Endothelial cell of umbilical vein (primary cell): ENCODE measurements around the gene CLDN14. TPM values are rescaled to one million over a fixed set of nuclear protein-coding genes. Genes with fewer than 3 reads are reported as not detected.
A peak's percentile ranks its signal among the peaks of the same experiment; 100 is the strongest.

ENCODE experiments used
- BruUV-seq: library from RNA; stranded (reverse); fragments of 400-500 nt; replicated peaks from 2 replicates; lab custom pipeline; 2021; lab: Mats Ljungman, UMichigan
- CTCF ChIA-PET: fragments of 300-600, 350-600 bp; sonication (Branson Sonifier 250); formaldehyde crosslinking; loops from one replicate; lab custom pipeline; 2021; ENCODE audit warnings: antibody characterized with exemption, inconsistent platforms; lab: Charles Lee
- POLR2A ChIA-PET: fragments of 300-600, 350-600 bp; sonication (Branson Sonifier 250); formaldehyde crosslinking; loops from one replicate; lab custom pipeline; 2021; ENCODE audit warnings: antibody characterized with exemption, inconsistent platforms; lab: Charles Lee
- DNase-seq: peaks from one replicate; pipeline ENCODE4 v3.0.0-alpha.2; 2011; ENCODE audit warnings: low read depth, low spot score
- FAIRE-seq: peaks from 2 replicates; lab custom pipeline; 2011; peaks lifted over from hg19 to GRCh38; lab: Jason Lieb, UNC
- H2AFZ ChIP-seq: 2 replicates; pipeline ENCODE4 v1.6.0; 2012; ENCODE audit warnings: low read depth, low read length, control low read depth, inconsistent platforms
- H3K27ac ChIP-seq: 2 replicates; pipeline ENCODE4 v1.5.1; 2011; ENCODE audit warnings: low read depth, mild to moderate bottlenecking, control low read depth, low read length, moderate library complexity; ENCODE audit not compliant: insufficient read depth
- H3K27me3 ChIP-seq, 2 experiments: 2 replicates each; pipeline versions ENCODE4 v1.6.0 to v1.6.1; 2011; ENCODE audit warnings: low read length in 2 of 2, mixed read lengths in 1 of 2; ENCODE audit not compliant: control insufficient read depth in 2 of 2, insufficient read depth in 2 of 2
- H3K36me3 ChIP-seq, 2 experiments: 2 replicates in 1 of 2; 3 replicates in 1 of 2; pipeline ENCODE4 v1.5.1; 2011; ENCODE audit warnings: low read length in 2 of 2, mild to moderate bottlenecking in 1 of 2, moderate library complexity in 1 of 2; ENCODE audit not compliant: control insufficient read depth in 2 of 2, insufficient read depth in 2 of 2; ENCODE audit errors: extremely low read depth in 1 of 2
- H3K4me1 ChIP-seq: 3 replicates; pipeline ENCODE4 v1.5.1; 2011; ENCODE audit warnings: mild to moderate bottlenecking, low read length; ENCODE audit not compliant: control insufficient read depth, insufficient read depth; ENCODE audit errors: extremely low read depth
- H3K4me2 ChIP-seq: 2 replicates; pipeline ENCODE4 v1.6.1; 2011; ENCODE audit warnings: low read length, control low read depth, mixed read lengths; ENCODE audit not compliant: insufficient read depth
- H3K4me3 ChIP-seq, 3 experiments: fragments of 200-600 bp in 1 of 3; sonication (generic), shearing (Covaris generic) in 1 of 3; replicated peaks in 1 of 3; 2 replicates each; pipeline ENCODE4 v1.5.1; 2011 to 2016; ENCODE audit warnings: control low read depth in 3 of 3, low read length in 3 of 3, mild to moderate bottlenecking in 2 of 3, inconsistent platforms in 1 of 3, low read depth in 1 of 3, moderate library complexity in 1 of 3; ENCODE audit not compliant: insufficient read depth in 1 of 3
- H3K79me2 ChIP-seq: 2 replicates; pipeline ENCODE4 v1.6.0; 2012; ENCODE audit warnings: low read length, inconsistent platforms; ENCODE audit not compliant: control insufficient read depth, insufficient read depth
- H3K9ac ChIP-seq: replicated peaks from 2 replicates; pipeline ENCODE3; 2011; ENCODE audit warnings: low read length, control low read depth; ENCODE audit not compliant: insufficient read depth; ENCODE audit errors: extremely low read depth
- H3K9me1 ChIP-seq: replicated peaks from 3 replicates; pipeline ENCODE4 v1.6.0; 2011; ENCODE audit warnings: mild to moderate bottlenecking, low read length; ENCODE audit not compliant: control insufficient read depth, insufficient read depth; ENCODE audit errors: extremely low read depth
- H3K9me3 ChIP-seq: replicated peaks from 2 replicates; pipeline ENCODE4 v1.5.1; 2012; ENCODE audit warnings: low read length, inconsistent platforms; ENCODE audit not compliant: control insufficient read depth, insufficient read depth
- H4K20me1 ChIP-seq: replicated peaks from 2 replicates; pipeline ENCODE3; 2011; ENCODE audit warnings: mild to moderate bottlenecking, low read length; ENCODE audit not compliant: control insufficient read depth, insufficient read depth; ENCODE audit errors: extremely low read depth
- CTCF ChIP-seq, 2 donors: IDR thresholded peaks; 1 replicate in 1 of 2; 2 replicates in 1 of 2; pipeline ENCODE4 v1.5.1; 2011; ENCODE audit warnings: low read length in 2 of 2, mild to moderate bottlenecking in 2 of 2, moderate library complexity in 2 of 2, control low read depth in 1 of 2, inconsistent platforms in 1 of 2, low read depth in 1 of 2; ENCODE audit not compliant: insufficient read depth in 1 of 2; ENCODE audit errors: extremely low read depth in 1 of 2
- EZH2 ChIP-seq: IDR thresholded peaks from 2 replicates; pipeline ENCODE4 v1.6.1; 2012; ENCODE audit warnings: borderline replicate concordance, low read depth, mild to moderate bottlenecking, moderate library complexity, low read length, inconsistent platforms; ENCODE audit not compliant: severe bottlenecking
- FOS ChIP-seq: IDR thresholded peaks from 2 replicates; pipeline ENCODE4 v1.6.1; 2011; ENCODE audit warnings: mild to moderate bottlenecking, low read length, moderate library complexity, borderline replicate concordance; ENCODE audit not compliant: insufficient read depth
- GATA2 ChIP-seq: IDR thresholded peaks from 2 replicates; pipeline ENCODE4 v1.7.0; 2011; ENCODE audit warnings: low read depth, mild to moderate bottlenecking, moderate library complexity, mixed read lengths, low read length; ENCODE audit not compliant: insufficient read length, insufficient read depth
- JUN ChIP-seq: IDR thresholded peaks from 2 replicates; pipeline ENCODE4 v1.6.1; 2011; ENCODE audit warnings: borderline replicate concordance, low read depth; ENCODE audit not compliant: insufficient read length, insufficient read depth
- MAX ChIP-seq: IDR thresholded peaks from 2 replicates; pipeline ENCODE4 v1.6.1; 2011; ENCODE audit not compliant: insufficient read depth, insufficient read length
- MYC ChIP-seq: IDR thresholded peaks from one replicate; pipeline ENCODE4 v1.6.1; 2011; ENCODE audit warnings: mild to moderate bottlenecking, low read depth, low read length
- POLR2A ChIP-seq: IDR thresholded peaks from 2 replicates; pipeline ENCODE4 v1.6.1; 2012; ENCODE audit warnings: low read depth, mild to moderate bottlenecking, control low read depth, low read length
- POLR2AphosphoS5 ChIP-seq: IDR thresholded peaks from 2 replicates; pipeline ENCODE4 v1.6.1; 2012; ENCODE audit warnings: low read depth, mild to moderate bottlenecking, control low read depth, low read length, moderate library complexity; ENCODE audit not compliant: insufficient read depth
- dilution Hi-C: fragments of 300-500 bp; cut with MboI; formaldehyde crosslinking; loops from one replicate; pipeline ENCODE4 v1.15.0; 2019; ENCODE audit warnings: low sequenced_read_pairs; ENCODE audit not compliant: extremely low pct_ligation_motif_present
- intact Hi-C: fragments of 100-400 bp; cut with micrococcal nuclease; formaldehyde crosslinking; loops from one replicate; pipeline ENCODE4 v1.10.0; 2022
- polyA plus RNA-seq, 4 experiments: library from polyadenylated mRNA; depleted of rRNA in 3 of 4; stranded (reverse) in 3 of 4; unstranded in 1 of 4; fragments of >200 nt; gene quantifications; 2 replicates each; pipeline versions ENCODE4 v1.2.1 to v1.2.3, GENCODE V29; 2011 to 2012; ENCODE audit warnings: missing spikeins in 1 of 4
- total RNA-seq: library from RNA; stranded (reverse); gene quantifications from 2 replicates; pipeline ENCODE4 v1.2.3, GENCODE V29; 2021

CLDN14 gene
- total and polyA plus RNA-seq, 2 donors (not counting 3 experiments of a cell fraction or from before 2014, with no cell fraction given), result 1.0 to 2.5 TPM

- Histone ChIP-seq H3K4me1 (peaks cover 20% of the 10 kb centered on the region), H4K20me1 (no peaks in the 10 kb centered on the region), H3K36me3 (no peaks in the 10 kb centered on the region), H2AFZ (no peak overlapping the region), H3K9ac (no peak overlapping the region), H3K27me3 (no peaks in the 10 kb centered on the region), H3K9me1 (no peaks in the 10 kb centered on the region), H3K4me2 (no peak overlapping the region), H3K27ac (no peak overlapping the region), H3K9me3 (no peaks in the 10 kb centered on the region), H3K79me2 (no peaks in the 10 kb centered on the region), H3K4me3 (no peak overlapping the region)
- no TSS peak for BruUV-seq
- TF ChIP-seq GATA2, result peak; percentile 58
- TF ChIP-seq MYC, result no peak
- peak; percentile 38 for TF ChIP-seq MAX
- CTCF ChIA-PET, result interaction anchor here (0.8 to 2.1 kb wide), 6 partner anchors 9 to 415 kb away, joined by 3 to 6 read pairs (median 4); no protein-coding TSS in a partner anchor
- DNase-seq (peak; percentile 78), FAIRE-seq (no peak)
- POLR2A ChIA-PET, result no interaction called here
- intact Hi-C loops, result no loop called here
- dilution Hi-C loops, result no loop called here
Measured at GRCh38 chr21:36511484-36512220, 31.7 kb upstream of the CLDN14 start.

- intact Hi-C loops, result no loop called here
- TF ChIP-seq MAX (no peak), EZH2 (no peak), POLR2A (no peak), CTCF (IDR thresholded peaks at IDR 0.05; ENCODE audit: extremely low read depth in 1 of 2, insufficient read depth in 1 of 2, low read depth in 1 of 2, low read length in 2 of 2) (no peak), JUN (no peak), MYC (no peak), POLR2AphosphoS5 (no peak), GATA2 (no peak), FOS (no peak)
- no peak overlapping the region for H3K27ac ChIP-seq
- no peaks in the 10 kb centered on the region for H3K79me2 ChIP-seq
- no peak for FAIRE-seq
- no peak for DNase-seq
- no peaks in the 10 kb centered on the region for H3K9me3 ChIP-seq
- H3K4me3 ChIP-seq, result no peak overlapping the region
- H2AFZ ChIP-seq, result no peak overlapping the region
- H3K36me3 ChIP-seq, result no peaks in the 10 kb centered on the region
- dilution Hi-C loops, result no loop called here
- H3K4me1 ChIP-seq, result peaks cover 20% of the 10 kb centered on the region
- BruUV-seq, result no TSS peak
- POLR2A ChIA-PET, result no interaction called here
- H3K9me1 ChIP-seq, result no peaks in the 10 kb centered on the region
- no peaks in the 10 kb centered on the region for H3K27me3 ChIP-seq
- CTCF ChIA-PET, result interaction anchor here (0.8 to 2.1 kb wide), 3 partner anchors 10 to 119 kb away, joined by 3 to 6 read pairs (median 5); no protein-coding TSS in a partner anchor
- H4K20me1 ChIP-seq, result no peaks in the 10 kb centered on the region
- H3K9ac ChIP-seq, result no peak overlapping the region
- H3K4me2 ChIP-seq, result no peak overlapping the region
Measured at GRCh38 chr21:36510911-36511310, 31.0 kb upstream of the CLDN14 start.
